Prostate gland (tissue), 2 donors: ENCODE measurements around the gene ZNF549.

Source experiments
- POLR2A ChIP-seq: fragments of 450-650 bp; IDR thresholded peaks from one replicate; pipeline ENCODE4 v1.6.1; 2016; ENCODE audit warnings: antibody characterized with exemption, mild to moderate bottlenecking
- POLR2AphosphoS5 ChIP-seq: sonication (generic); formaldehyde crosslinking; IDR thresholded peaks from one replicate; pipeline ENCODE4 v1.6.1; 2017; ENCODE audit warnings: antibody characterized with exemption
- TF ChIP-seq, protein P1 (sequence below), 4 experiments: fragments of 200-600 bp in 2 of 4; fragments of 450-650 bp in 2 of 4; sonication (generic) in 2 of 4; IDR thresholded peaks; 1 replicate in 3 of 4; 2 replicates in 1 of 4; pipeline ENCODE4 v1.5.1; 2016 to 2019; ENCODE audit warnings: antibody characterized with exemption in 4 of 4, mild to moderate bottlenecking in 2 of 4, moderate library complexity in 2 of 4

- TF ChIP-seq POLR2A (no peak), POLR2AphosphoS5 (no peak)
- TF ChIP-seq, protein P1, sequence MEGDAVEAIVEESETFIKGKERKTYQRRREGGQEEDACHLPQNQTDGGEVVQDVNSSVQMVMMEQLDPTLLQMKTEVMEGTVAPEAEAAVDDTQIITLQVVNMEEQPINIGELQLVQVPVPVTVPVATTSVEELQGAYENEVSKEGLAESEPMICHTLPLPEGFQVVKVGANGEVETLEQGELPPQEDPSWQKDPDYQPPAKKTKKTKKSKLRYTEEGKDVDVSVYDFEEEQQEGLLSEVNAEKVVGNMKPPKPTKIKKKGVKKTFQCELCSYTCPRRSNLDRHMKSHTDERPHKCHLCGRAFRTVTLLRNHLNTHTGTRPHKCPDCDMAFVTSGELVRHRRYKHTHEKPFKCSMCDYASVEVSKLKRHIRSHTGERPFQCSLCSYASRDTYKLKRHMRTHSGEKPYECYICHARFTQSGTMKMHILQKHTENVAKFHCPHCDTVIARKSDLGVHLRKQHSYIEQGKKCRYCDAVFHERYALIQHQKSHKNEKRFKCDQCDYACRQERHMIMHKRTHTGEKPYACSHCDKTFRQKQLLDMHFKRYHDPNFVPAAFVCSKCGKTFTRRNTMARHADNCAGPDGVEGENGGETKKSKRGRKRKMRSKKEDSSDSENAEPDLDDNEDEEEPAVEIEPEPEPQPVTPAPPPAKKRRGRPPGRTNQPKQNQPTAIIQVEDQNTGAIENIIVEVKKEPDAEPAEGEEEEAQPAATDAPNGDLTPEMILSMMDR (IDR thresholded peaks at IDR 0.05), result no peak
Measured at GRCh38 chr19:57563547-57563946, 36.4 kb downstream of the ZNF549 start.
